OCI-LY7 (cell line): ENCODE measurements around the gene IVD. TPM values are rescaled to one million over a fixed set of nuclear protein-coding genes. Genes with fewer than 3 reads are reported as not detected.

Experiments
- BruUV-seq: library from RNA; stranded (reverse); fragments of 400-500 nt; replicated peaks from 2 replicates; lab custom pipeline; 2021; lab: Mats Ljungman, UMichigan
- CTCF ChIA-PET: fragments of 300-600 bp; sonication (Branson Sonifier 250); formaldehyde crosslinking; loops from one replicate; lab custom pipeline; 2022; ENCODE audit warnings: antibody characterized with exemption; ENCODE audit not compliant: unreplicated experiment; lab: Charles Lee
- POLR2A ChIA-PET: fragments of 300-600 bp; sonication (Branson Sonifier 250); formaldehyde crosslinking; loops from one replicate; lab custom pipeline; 2022; ENCODE audit warnings: antibody characterized with exemption; lab: Charles Lee
- DNase-seq: peaks from one replicate; pipeline ENCODE4 v3.0.0-alpha.2; 2015; ENCODE audit warnings: low spot score
- H2AFZ ChIP-seq: fragments of 200-600 bp; sonication (generic), shearing (Covaris generic); 2 replicates; pipeline ENCODE4 v1.6.1; 2014; ENCODE audit warnings: mild to moderate bottlenecking, antibody characterized with exemption, low read length, moderate library complexity
- H3K27ac ChIP-seq: fragments of 200-600 bp; sonication (generic); 2 replicates; pipeline ENCODE4 v1.5.1; 2014; ENCODE audit warnings: mixed run types, low read depth, mild to moderate bottlenecking, moderate library complexity, low read length, inconsistent platforms; ENCODE audit not compliant: poor library complexity, severe bottlenecking
- H3K36me3 ChIP-seq: fragments of 200-600 bp; sonication (generic); 2 replicates; pipeline ENCODE4 v1.6.1; 2014; ENCODE audit warnings: mild to moderate bottlenecking, antibody characterized with exemption, low read length, moderate library complexity, mixed read lengths; ENCODE audit not compliant: insufficient read depth
- H3K4me1 ChIP-seq: fragments of 200-600 bp; sonication (generic); 2 replicates; pipeline ENCODE4 v1.5.1; 2014; ENCODE audit warnings: mild to moderate bottlenecking, low read length; ENCODE audit not compliant: insufficient read depth, poor library complexity, severe bottlenecking
- H3K4me2 ChIP-seq: fragments of 200-600 bp; sonication (generic); 2 replicates; pipeline ENCODE4 v1.6.1; 2014; ENCODE audit warnings: mild to moderate bottlenecking, low read length
- H3K4me3 ChIP-seq: fragments of 200-600 bp; sonication (generic); 2 replicates; pipeline ENCODE4 v1.5.1; 2014; ENCODE audit warnings: mild to moderate bottlenecking, low read depth, low read length; ENCODE audit not compliant: poor library complexity, severe bottlenecking
- H3K79me2 ChIP-seq: fragments of 200-600 bp; sonication (generic); 2 replicates; pipeline ENCODE4 v1.6.1; 2016; ENCODE audit warnings: low read depth, mild to moderate bottlenecking, low read length, moderate library complexity, mixed read lengths; ENCODE audit not compliant: insufficient read depth
- H3K9me2 ChIP-seq: fragments of 200-600 bp; sonication (generic); 2 replicates; pipeline ENCODE4 v1.6.1; 2016; ENCODE audit warnings: mild to moderate bottlenecking, low read length, mixed read lengths; ENCODE audit not compliant: insufficient read depth
- H3K9me3 ChIP-seq: fragments of 200-600 bp; sonication (generic); 2 replicates; pipeline ENCODE4 v1.6.1; 2014; ENCODE audit warnings: mild to moderate bottlenecking, mixed run types, low read length, mixed read lengths
- H4K20me1 ChIP-seq: fragments of 200-600 bp; sonication (generic); 2 replicates; pipeline ENCODE4 v1.6.1; 2014; ENCODE audit warnings: mild to moderate bottlenecking, antibody characterized with exemption, low read length, moderate library complexity, mixed read lengths; ENCODE audit not compliant: insufficient read depth
- CTCF ChIP-seq: fragments of 200-600 bp; sonication (generic); conservative IDR thresholded peaks from 2 replicates; pipeline ENCODE4 v1.5.1; 2014; ENCODE audit warnings: mild to moderate bottlenecking, antibody characterized with exemption, low read length, moderate library complexity, mixed read lengths
- EZH2phosphoT487 ChIP-seq: fragments of 200-600 bp; sonication (generic); IDR thresholded peaks from 2 replicates; pipeline ENCODE4 v1.6.1; 2018; ENCODE audit warnings: low read depth, borderline replicate concordance, mild to moderate bottlenecking, mixed run types, antibody characterized with exemption, low read length, moderate library complexity, mixed read lengths
- intact Hi-C: fragments of 100-400 bp; cut with micrococcal nuclease; formaldehyde crosslinking; loops from one replicate; pipeline ENCODE4 v1.10.0; 2022; ENCODE audit not compliant: unreplicated experiment
- total RNA-seq, 2 experiments: library from RNA; depleted of rRNA in 1 of 2; stranded (reverse); fragments of >200 nt in 1 of 2; shearing (Covaris generic) in 1 of 2; gene quantifications; 2 replicates each; pipeline ENCODE4 v1.2.3, GENCODE V29; 2014 to 2022

IVD gene
- total RNA-seq, 2 experiments from 2014 or later, result 20.6 to 67.3 TPM

- no TSS peak for BruUV-seq
- DNase-seq, result no peak
- Histone ChIP-seq H3K9me2 (no peaks in the 10 kb centered on the region), H3K4me2 (no peak overlapping the region), H3K27ac (no peak overlapping the region), H3K9me3 (no peaks in the 10 kb centered on the region), H3K79me2 (no peaks in the 10 kb centered on the region), H4K20me1 (no peaks in the 10 kb centered on the region), H2AFZ (no peak overlapping the region), H3K36me3 (no peaks in the 10 kb centered on the region), H3K4me3 (no peak overlapping the region), H3K4me1 (no peaks in the 10 kb centered on the region)
- TF ChIP-seq CTCF (no peak), EZH2phosphoT487 (no peak)
- ChIA-PET POLR2A (interaction anchor here (0.7 to 1.1 kb wide), 2 partner anchors 15 to 356 kb away, joined by 3 to 4 read pairs; partner anchors contain the start of gene BAHD1), CTCF (no interaction called here)
- intact Hi-C loops, result no loop called here
These were observed 20.1 kb downstream of the IVD start for GRCh38 chr15:40425681-40426080.

GRCh38 chr15:40427188-40427587, 21.6 kb downstream of the IVD start:
- Histone ChIP-seq H3K27ac (no peak overlapping the region), H3K9me2 (no peaks in the 10 kb centered on the region), H3K79me2 (no peaks in the 10 kb centered on the region), H3K36me3 (no peaks in the 10 kb centered on the region), H4K20me1 (no peaks in the 10 kb centered on the region), H3K4me2 (no peak overlapping the region), H2AFZ (no peak overlapping the region), H3K4me3 (no peak overlapping the region), H3K9me3 (no peaks in the 10 kb centered on the region), H3K4me1 (no peaks in the 10 kb centered on the region)
- POLR2A ChIA-PET, result no interaction called here
- BruUV-seq, result no TSS peak
- no peak for DNase-seq
- intact Hi-C loops, result no loop called here
- TF ChIP-seq EZH2phosphoT487 (no peak), CTCF (no peak)
- CTCF ChIA-PET, result no interaction called here

GRCh38 chr15:40428185-40428584, 22.6 kb downstream of the IVD start:
- no TSS peak for BruUV-seq
- Histone ChIP-seq H3K4me2 (no peak overlapping the region), H3K27ac (no peak overlapping the region), H3K4me3 (no peak overlapping the region), H2AFZ (no peak overlapping the region), H3K36me3 (no peaks in the 10 kb centered on the region), H3K4me1 (no peaks in the 10 kb centered on the region), H4K20me1 (no peaks in the 10 kb centered on the region), H3K79me2 (no peaks in the 10 kb centered on the region), H3K9me3 (no peaks in the 10 kb centered on the region), H3K9me2 (no peaks in the 10 kb centered on the region)
- no peak for DNase-seq
- TF ChIP-seq CTCF (no peak), EZH2phosphoT487 (no peak)
- CTCF ChIA-PET, result no interaction called here
- POLR2A ChIA-PET, result interaction anchor here (0.7 kb wide), 2 partner anchors 37 to 46 kb away, joined by 5 to 7 read pairs; no protein-coding TSS in a partner anchor
- intact Hi-C loops, result no loop called here
